Stimulated activated naive CD8-positive, alpha-beta T cell treated with anti-CD3 and anti-CD28 coated beads, Interleukin-15, Interleukin-2, amounts not matched to agents 100 ng/mL and 50 ng/mL, for 24 hours (primary cell): Measurements from ENCODE around the gene DNAJC3.
"Not testable (repeated sequence)": the region's sequence is repeated elsewhere in the genome, so short reads cannot be mapped to it uniquely, and the experiment has no call there.

ENCODE experiments used
- H3K27ac Mint-ChIP-seq: one replicate; pipeline ENCODE4 v1.8.0; 2021; ENCODE audit warnings: mild to moderate bottlenecking, mixed read lengths
- H3K27me3 Mint-ChIP-seq: one replicate; pipeline ENCODE4 v1.8.0; 2021; ENCODE audit warnings: mixed read lengths
- H3K36me3 Mint-ChIP-seq: one replicate; pipeline ENCODE4 v1.8.0; 2021; ENCODE audit warnings: low read depth, mixed read lengths
- H3K4me1 Mint-ChIP-seq: one replicate; pipeline ENCODE4 v1.8.0; 2021; ENCODE audit warnings: low read depth, mixed read lengths
- H3K4me3 Mint-ChIP-seq: one replicate; pipeline ENCODE4 v1.8.0; 2021; ENCODE audit warnings: mild to moderate bottlenecking, mixed read lengths
- H3K9me3 Mint-ChIP-seq: one replicate; pipeline ENCODE4 v1.8.0; 2021; ENCODE audit warnings: mixed read lengths

The DNAJC3 gene

GRCh38 chr13:95756072-95756471 lies 79.1 kb downstream of the DNAJC3 start:
- H3K9me3 Mint-ChIP-seq, result no peaks in the 10 kb centered on the region
- no peak overlapping the region for H3K4me3 Mint-ChIP-seq
- H3K27ac Mint-ChIP-seq, result peak overlapping the region; percentile 89
- H3K4me1 Mint-ChIP-seq, result peaks cover 9% of the 10 kb centered on the region
- peaks cover 32% of the 10 kb centered on the region for H3K36me3 Mint-ChIP-seq
- no peaks in the 10 kb centered on the region for H3K27me3 Mint-ChIP-seq

GRCh38 chr13:95762626-95763025 lies 85.7 kb downstream of the DNAJC3 start:
- H3K27me3 Mint-ChIP-seq, H3K4me1 Mint-ChIP-seq, H3K9me3 Mint-ChIP-seq, H3K4me3 Mint-ChIP-seq, H3K27ac Mint-ChIP-seq: not testable (repeated sequence)
- peaks cover 52% of the 10 kb centered on the region for H3K36me3 Mint-ChIP-seq

GRCh38 chr13:95763601-95764000 lies 86.7 kb downstream of the DNAJC3 start:
- H3K4me3 Mint-ChIP-seq, result no peak overlapping the region
- H3K27ac Mint-ChIP-seq, result no peak overlapping the region
- H3K4me1 Mint-ChIP-seq, result no peaks in the 10 kb centered on the region
- no peaks in the 10 kb centered on the region for H3K9me3 Mint-ChIP-seq
- peaks cover 54% of the 10 kb centered on the region for H3K36me3 Mint-ChIP-seq
- H3K27me3 Mint-ChIP-seq, result no peaks in the 10 kb centered on the region

- no peaks in the 10 kb centered on the region for H3K9me3 Mint-ChIP-seq
- no peak overlapping the region for H3K4me3 Mint-ChIP-seq
- peaks cover 4% of the 10 kb centered on the region for H3K4me1 Mint-ChIP-seq
- H3K27me3 Mint-ChIP-seq, result no peaks in the 10 kb centered on the region
- no peak overlapping the region for H3K27ac Mint-ChIP-seq
- peaks cover 54% of the 10 kb centered on the region for H3K36me3 Mint-ChIP-seq
Observed at GRCh38 chr13:95771905-95772304, 95.0 kb downstream of the DNAJC3 start.

- no peaks in the 10 kb centered on the region for H3K4me1 Mint-ChIP-seq
- no peak overlapping the region for H3K4me3 Mint-ChIP-seq
- H3K9me3 Mint-ChIP-seq, result no peaks in the 10 kb centered on the region
- H3K27ac Mint-ChIP-seq, result no peak overlapping the region
- H3K27me3 Mint-ChIP-seq, result no peaks in the 10 kb centered on the region
- H3K36me3 Mint-ChIP-seq, result peaks cover 31% of the 10 kb centered on the region
Observed at GRCh38 chr13:95779522-95779921, 102.6 kb downstream of the DNAJC3 start.

GRCh38 chr13:95781016-95781415 lies 104.1 kb downstream of the DNAJC3 start:
- H3K27me3 Mint-ChIP-seq, result no peaks in the 10 kb centered on the region
- H3K4me1 Mint-ChIP-seq, result no peaks in the 10 kb centered on the region

GRCh38 chr13:95781940-95782339 lies 105.0 kb downstream of the DNAJC3 start:
- not testable (repeated sequence) for H3K9me3 Mint-ChIP-seq, H3K27me3 Mint-ChIP-seq, H3K4me3 Mint-ChIP-seq, H3K27ac Mint-ChIP-seq, H3K4me1 Mint-ChIP-seq
- H3K36me3 Mint-ChIP-seq, result peaks cover 40% of the 10 kb centered on the region

More at GRCh38 chr13:95781016-95781415, 104.1 kb downstream of the DNAJC3 start:
- Mint-ChIP-seq H3K27ac (no peak overlapping the region), H3K4me3 (no peak overlapping the region), H3K9me3 (no peaks in the 10 kb centered on the region), H3K36me3 (peaks cover 35% of the 10 kb centered on the region)

GRCh38 chr13:95783747-95784146 lies 106.8 kb downstream of the DNAJC3 start:
- H3K27me3 Mint-ChIP-seq, result no peaks in the 10 kb centered on the region
- no peak overlapping the region for H3K4me3 Mint-ChIP-seq
- H3K9me3 Mint-ChIP-seq, result peaks cover 4% of the 10 kb centered on the region
- peaks cover 42% of the 10 kb centered on the region for H3K36me3 Mint-ChIP-seq
- no peak overlapping the region for H3K27ac Mint-ChIP-seq
- H3K4me1 Mint-ChIP-seq, result no peaks in the 10 kb centered on the region

GRCh38 chr13:95784161-95784899 lies 107.4 kb downstream of the DNAJC3 start:
- H3K27ac Mint-ChIP-seq, result no peak overlapping the region
- H3K4me3 Mint-ChIP-seq, result no peak overlapping the region
- no peaks in the 10 kb centered on the region for H3K27me3 Mint-ChIP-seq
- H3K4me1 Mint-ChIP-seq, result no peaks in the 10 kb centered on the region
- H3K9me3 Mint-ChIP-seq, result peaks cover 4% of the 10 kb centered on the region
- peaks cover 47% of the 10 kb centered on the region for H3K36me3 Mint-ChIP-seq

GRCh38 chr13:95784900-95785290 lies 108.0 kb downstream of the DNAJC3 start:
- H3K36me3 Mint-ChIP-seq, result peaks cover 53% of the 10 kb centered on the region
- H3K4me3 Mint-ChIP-seq, result no peak overlapping the region
- H3K4me1 Mint-ChIP-seq, result no peaks in the 10 kb centered on the region
- no peak overlapping the region for H3K27ac Mint-ChIP-seq
- no peaks in the 10 kb centered on the region for H3K27me3 Mint-ChIP-seq
- peaks cover 4% of the 10 kb centered on the region for H3K9me3 Mint-ChIP-seq

- H3K27me3 Mint-ChIP-seq, result no peaks in the 10 kb centered on the region
- H3K27ac Mint-ChIP-seq, result no peak overlapping the region
- peaks cover 78% of the 10 kb centered on the region for H3K36me3 Mint-ChIP-seq
Observed at GRCh38 chr13:95787356-95788099, 110.6 kb downstream of the DNAJC3 start.

GRCh38 chr13:95788100-95788463 lies 111.1 kb downstream of the DNAJC3 start:
- no peak overlapping the region for H3K4me3 Mint-ChIP-seq
- no peak overlapping the region for H3K27ac Mint-ChIP-seq
- H3K4me1 Mint-ChIP-seq, result no peaks in the 10 kb centered on the region
- no peaks in the 10 kb centered on the region for H3K27me3 Mint-ChIP-seq
- H3K36me3 Mint-ChIP-seq, result peaks cover 83% of the 10 kb centered on the region
- peaks cover 4% of the 10 kb centered on the region for H3K9me3 Mint-ChIP-seq

More at GRCh38 chr13:95787356-95788099, 110.6 kb downstream of the DNAJC3 start:
- Mint-ChIP-seq H3K4me3 (no peak overlapping the region), H3K9me3 (peaks cover 4% of the 10 kb centered on the region), H3K4me1 (no peaks in the 10 kb centered on the region)

GRCh38 chr13:95789315-95789714 lies 112.4 kb downstream of the DNAJC3 start:
- not testable (repeated sequence) for H3K4me1 Mint-ChIP-seq, H3K27me3 Mint-ChIP-seq, H3K27ac Mint-ChIP-seq, H3K4me3 Mint-ChIP-seq, H3K9me3 Mint-ChIP-seq
- H3K36me3 Mint-ChIP-seq, result peaks cover 90% of the 10 kb centered on the region

GRCh38 chr13:95791084-95791722 lies 114.3 kb downstream of the DNAJC3 start:
- Mint-ChIP-seq H3K27me3 (no peaks in the 10 kb centered on the region), H3K4me3 (no peak overlapping the region), H3K36me3 (peaks cover 88% of the 10 kb centered on the region), H3K9me3 (peaks cover 4% of the 10 kb centered on the region), H3K27ac (no peak overlapping the region), H3K4me1 (no peaks in the 10 kb centered on the region)

- Mint-ChIP-seq H3K27me3 (no peaks in the 10 kb centered on the region), H3K36me3 (peaks cover 69% of the 10 kb centered on the region), H3K4me1 (no peaks in the 10 kb centered on the region), H3K27ac (no peak overlapping the region), H3K9me3 (peaks cover 4% of the 10 kb centered on the region), H3K4me3 (no peak overlapping the region)
Observed at GRCh38 chr13:95793018-95793555, 116.1 kb downstream of the DNAJC3 start.
